Fibroblast of gingiva (primary cell): ENCODE results near the gene OPRL1.
"Not testable (repeated sequence)": the region's sequence is repeated elsewhere in the genome, so short reads cannot be mapped to it uniquely, and the experiment has no call there.

Experiments used
- DNase-seq: peaks from one replicate; pipeline ENCODE4 v3.0.0-alpha.2; 2011; ENCODE audit warnings: low read depth

Gene OPRL1

GRCh38 chr20:64087226-64087825, 7.4 kb downstream of the OPRL1 start:
- not testable (repeated sequence) for DNase-seq

DNA sequence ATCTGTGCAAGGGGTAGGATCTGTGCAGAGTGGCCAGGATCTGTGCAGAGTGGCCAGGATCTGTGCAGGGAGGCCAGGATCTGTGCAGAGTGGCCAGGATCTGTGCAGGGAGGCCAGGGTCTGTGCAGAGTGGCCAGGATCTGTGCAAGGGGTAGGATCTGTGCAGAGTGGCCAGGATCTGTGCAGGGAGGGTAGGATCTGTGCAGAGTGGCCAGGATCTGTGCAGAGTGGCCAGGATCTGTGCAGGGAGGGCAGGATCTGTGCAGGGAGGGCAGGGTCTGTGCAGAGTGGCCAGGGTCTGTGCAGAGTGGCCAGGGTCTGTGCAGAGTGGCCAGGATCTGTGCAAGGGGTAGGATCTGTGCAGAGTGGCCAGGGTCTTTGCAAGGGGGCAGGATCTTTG, 8.7 kb downstream of the OPRL1 start:
- DNase-seq, result not testable (repeated sequence)

DNA sequence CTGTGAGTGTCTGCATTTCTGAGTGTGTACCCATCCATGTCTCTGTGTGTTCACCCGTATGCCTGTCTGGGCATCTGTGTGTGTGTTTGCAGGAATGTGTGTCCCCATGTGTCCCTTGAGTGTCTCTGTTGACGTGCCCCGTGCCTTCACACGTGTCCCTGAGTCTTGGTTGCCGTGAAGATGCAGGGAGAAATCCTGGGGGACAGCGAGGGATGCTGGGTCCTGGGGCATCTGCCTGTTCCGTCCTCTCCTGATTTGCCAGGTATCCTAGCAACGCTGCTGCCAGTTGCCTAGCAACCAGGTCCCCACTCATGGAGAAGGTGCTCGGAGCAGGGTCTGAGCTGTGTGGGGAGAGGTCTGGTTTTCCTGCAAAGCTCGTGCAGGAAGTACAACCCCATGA, 10.3 kb downstream of the OPRL1 start:
- no peak for DNase-seq

DNA sequence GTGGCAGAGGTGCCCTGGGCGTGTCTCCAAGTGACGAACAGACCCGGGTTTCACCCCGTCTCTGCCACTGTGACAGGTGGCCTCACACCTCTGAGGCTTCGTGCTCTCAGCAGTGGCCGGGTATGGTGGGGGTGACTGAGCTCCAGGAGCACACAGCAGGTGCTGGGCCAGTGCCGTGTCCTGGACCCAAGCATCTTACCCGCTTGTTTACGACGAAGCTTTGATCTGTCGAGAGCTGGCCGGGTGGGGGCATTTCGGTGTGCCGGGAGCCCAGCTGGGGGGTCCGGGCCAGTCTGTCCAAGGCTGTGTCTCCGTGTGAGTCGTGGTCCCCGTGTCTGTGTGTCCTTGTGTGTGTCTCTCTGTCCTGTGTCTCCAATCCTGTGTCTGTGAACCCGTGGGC, 11.5 kb downstream of the OPRL1 start:
- no peak for DNase-seq

DNA sequence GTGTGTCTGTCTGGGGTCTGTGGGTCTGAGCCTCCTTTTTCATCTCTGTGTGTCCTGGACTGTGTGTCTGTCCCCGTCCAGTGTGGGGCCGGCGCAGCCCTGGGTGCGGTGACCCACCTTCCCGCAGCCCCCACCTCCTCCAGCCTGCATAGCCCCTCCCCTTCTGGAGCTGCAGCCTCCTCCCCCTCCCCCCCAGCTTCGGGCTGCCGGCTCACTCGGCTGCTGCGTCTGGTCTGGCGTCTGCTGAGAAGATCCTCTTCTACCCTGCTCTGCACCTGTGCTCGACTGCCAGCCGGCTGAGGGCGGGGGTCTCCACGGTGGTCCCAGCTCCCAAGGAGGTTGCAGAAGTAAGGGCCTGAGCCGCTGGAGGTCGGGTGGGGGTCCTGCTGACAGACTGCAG, 11.9 kb downstream of the OPRL1 start:
- DNase-seq, result no peak

GRCh38 chr20:64092258-64093012, 12.6 kb downstream of the OPRL1 start:
- DNase-seq, result no peak

DNA sequence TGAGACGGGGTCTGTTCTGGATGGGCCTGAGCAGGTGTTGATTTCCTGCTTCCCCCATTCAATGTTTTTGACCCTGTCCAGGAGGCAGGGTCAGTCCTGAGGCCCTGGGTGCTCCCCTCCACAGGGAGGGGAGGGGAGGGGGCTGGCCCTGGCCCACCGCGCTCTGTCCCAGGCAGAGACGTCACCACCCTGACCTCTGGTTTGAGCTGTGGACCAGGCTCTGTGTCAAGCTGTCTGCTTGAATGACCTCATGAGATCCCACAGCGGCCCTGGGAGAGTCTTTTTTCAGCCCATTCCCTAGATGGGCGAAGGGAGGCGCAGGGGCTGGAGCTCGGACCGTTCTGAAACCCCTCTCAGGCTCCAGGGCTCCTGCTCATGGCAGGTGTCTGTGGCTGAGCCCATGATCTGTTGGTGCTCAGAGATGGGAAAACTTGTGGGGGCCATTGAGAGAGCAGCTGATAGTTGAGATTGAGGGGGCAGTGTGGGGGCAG, 13.2 kb downstream of the OPRL1 start:
- no peak for DNase-seq

GRCh38 chr20:64095455-64095854, 15.6 kb downstream of the OPRL1 start:
- no peak for DNase-seq

- DNase-seq, result no peak
Observed at GRCh38 chr20:64095927-64096326, 16.0 kb downstream of the OPRL1 start.

DNA sequence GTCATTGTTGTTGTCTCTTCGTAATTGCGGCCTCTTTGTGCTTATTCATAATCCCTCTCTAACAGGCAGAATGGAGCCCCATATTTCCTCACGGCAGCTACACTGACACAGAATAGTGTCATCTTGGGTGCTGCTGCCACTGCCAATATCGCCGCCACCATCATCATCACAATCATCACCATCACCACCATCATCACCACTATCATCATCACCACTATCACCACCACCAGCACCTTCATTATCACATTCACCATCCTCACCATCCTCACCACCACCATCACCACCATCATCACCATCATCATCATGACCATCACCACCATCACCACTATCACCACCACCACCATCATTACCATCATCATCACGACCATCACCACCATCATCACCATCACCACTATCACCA, 16.7 kb downstream of the OPRL1 start:
- DNase-seq, result no peak

DNA sequence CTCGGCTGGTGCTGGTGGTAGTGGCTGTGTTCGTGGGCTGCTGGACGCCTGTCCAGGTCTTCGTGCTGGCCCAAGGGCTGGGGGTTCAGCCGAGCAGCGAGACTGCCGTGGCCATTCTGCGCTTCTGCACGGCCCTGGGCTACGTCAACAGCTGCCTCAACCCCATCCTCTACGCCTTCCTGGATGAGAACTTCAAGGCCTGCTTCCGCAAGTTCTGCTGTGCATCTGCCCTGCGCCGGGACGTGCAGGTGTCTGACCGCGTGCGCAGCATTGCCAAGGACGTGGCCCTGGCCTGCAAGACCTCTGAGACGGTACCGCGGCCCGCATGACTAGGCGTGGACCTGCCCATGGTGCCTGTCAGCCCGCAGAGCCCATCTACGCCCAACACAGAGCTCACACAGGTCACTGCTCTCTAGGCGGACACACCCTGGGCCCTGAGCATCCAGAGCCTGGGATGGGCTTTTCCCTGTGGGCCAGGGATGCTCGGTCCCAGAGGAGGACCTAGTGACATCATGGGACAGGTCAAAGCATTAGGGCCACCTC, 18.7 kb downstream of the OPRL1 start:
- no peak for DNase-seq

DNA sequence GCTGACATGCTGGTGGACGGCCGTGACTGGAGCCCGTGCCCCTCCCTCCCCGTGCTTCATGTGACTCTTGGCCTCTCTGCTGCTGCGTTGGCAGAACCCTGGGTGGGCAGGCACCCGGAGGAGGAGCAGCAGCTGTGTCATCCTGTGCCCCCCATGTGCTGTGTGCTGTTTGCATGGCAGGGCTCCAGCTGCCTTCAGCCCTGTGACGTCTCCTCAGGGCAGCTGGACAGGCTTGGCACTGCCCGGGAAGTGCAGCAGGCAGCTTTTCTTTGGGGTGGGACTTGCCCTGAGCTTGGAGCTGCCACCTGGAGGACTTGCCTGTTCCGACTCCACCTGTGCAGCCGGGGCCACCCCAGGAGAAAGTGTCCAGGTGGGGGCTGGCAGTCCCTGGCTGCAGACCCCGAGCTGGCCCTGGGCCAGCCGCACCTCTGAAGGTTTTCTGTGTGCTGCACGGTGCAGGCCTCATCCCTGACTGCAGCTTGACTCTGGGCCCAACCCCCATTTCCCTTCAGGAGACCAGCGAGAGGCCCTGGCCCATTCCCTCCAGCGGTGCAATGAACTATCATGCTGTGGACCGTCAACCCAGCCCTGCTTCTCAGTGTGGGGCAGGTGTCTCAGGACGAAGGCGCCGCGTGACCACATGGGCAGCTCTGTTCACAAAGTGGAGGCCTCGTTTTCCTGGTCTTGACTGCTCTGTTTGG, 19.4 kb downstream of the OPRL1 start:
- no peak for DNase-seq

DNA sequence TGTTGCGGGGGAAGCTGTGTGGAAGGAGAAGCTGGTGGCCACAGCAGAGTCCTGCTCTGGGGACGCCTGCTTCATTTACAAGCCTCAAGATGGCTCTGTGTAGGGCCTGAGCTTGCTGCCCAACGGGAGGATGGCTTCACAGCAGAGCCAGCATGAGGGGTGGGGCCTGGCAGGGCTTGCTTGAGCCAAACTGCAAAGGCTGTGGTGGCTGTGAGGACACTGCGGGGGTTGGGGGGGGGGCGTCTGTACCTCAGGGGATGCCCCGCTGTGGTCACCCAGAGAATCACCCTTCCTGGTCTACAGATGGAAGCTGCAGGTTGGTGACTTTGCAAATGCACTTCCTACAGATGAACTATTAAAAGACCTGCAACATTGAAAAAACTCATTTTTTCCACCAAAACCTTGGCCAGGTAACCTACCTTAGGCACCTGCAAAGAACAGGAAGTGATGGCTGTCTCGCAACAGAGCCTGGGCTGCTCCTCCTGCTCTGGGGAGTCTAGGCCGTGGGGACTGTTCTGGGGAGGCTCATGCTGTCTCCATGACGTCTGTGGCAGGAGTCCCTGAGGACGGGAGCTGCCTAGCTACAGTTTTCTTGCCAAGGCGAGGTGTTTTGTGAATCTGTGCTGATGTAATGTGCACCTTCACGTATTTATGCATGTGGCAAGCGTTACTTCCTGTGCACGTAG, 20.1 kb downstream of the OPRL1 start:
- no peak for DNase-seq

GRCh38 chr20:64100566-64100888, 20.6 kb downstream of the OPRL1 start:
- no peak for DNase-seq

GRCh38 chr20:64100946-64101688, 21.2 kb downstream of the OPRL1 start:
- DNase-seq, result no peak

DNA sequence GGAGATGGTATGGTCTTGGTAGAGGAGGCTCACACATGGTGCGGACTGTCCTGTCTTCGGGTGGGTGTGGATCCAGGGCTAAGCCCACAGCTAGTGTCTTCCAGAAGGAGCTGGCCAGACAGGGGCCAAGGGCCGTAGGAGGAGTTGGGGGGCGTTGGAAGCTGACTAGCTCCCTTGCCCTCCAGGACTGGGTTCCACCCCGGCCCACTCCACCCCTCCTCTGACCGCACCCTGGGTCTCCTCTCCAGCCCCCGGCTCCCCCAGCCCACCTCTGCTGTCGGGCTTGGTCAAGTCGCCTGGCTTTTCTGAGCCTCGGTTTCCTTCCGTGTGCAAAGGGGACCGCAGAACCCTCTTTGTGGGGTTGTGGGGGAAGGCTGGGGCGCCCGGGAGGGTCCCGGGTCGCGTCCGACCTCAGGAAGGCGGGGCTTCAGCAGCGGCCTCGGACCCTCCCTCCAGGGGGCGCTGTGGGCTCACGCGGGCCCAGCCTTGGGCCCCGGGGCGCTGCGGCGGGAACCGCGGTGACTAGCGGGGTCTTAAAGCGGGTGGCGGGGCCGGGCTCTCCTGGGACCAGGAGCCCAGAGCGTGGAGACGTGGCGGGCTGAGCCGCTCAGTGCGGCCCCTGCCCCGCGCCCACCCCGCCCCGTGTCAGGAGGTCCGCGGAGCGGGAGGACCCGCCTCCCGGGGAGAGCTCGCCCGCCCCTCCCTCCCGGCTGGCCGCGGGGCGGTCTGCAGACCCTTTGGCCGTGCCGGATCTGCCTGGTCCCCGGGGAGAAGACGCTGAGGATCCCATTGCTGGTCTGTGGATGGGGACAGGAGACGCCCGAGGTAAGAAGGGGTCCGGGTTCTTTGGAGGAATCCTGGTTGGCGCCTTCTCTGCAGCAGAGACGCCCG, 22.1 kb downstream of the OPRL1 start:
- DNase-seq, result no peak

DNA sequence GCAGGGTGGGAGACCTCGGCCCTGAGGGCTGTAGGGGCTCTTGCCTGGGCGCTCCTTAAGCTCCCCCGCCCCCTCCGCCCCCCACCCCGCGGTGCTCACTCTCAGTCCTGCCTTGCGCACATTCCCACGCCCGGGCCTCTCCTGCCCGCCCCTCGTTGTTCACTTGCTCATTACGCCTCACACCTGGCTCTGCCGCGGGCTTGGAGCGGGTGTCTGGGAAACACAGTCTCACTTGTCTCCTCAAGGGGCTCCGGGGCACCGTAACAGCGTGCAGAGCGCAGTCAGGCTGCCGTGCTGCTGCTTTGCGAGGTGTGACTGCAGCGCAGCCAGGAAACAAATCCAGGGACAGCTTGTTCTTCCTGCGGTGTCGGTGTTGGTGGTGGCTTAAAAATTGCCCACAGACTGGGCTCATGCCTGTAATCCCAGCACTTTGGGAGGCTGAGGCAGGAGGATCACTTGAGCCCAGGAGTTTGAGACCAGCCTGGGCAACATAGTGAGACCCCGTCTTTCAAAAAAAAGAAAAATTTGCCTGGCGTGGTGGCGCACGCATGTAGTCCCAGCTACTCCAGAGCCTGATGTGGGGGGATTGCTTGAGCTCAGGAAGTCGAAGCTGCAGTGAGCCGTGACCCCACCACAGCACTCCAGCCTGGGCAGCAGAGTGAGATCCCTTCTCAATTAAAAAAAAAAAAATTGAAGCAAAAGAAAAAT, 22.9 kb downstream of the OPRL1 start:
- no peak for DNase-seq

GRCh38 chr20:64103871-64104666, 24.2 kb downstream of the OPRL1 start:
- DNase-seq, result no peak
